HFFc6 (cell line): ENCODE measurements around the gene OPCML. TPM values are rescaled to one million over a fixed set of nuclear protein-coding genes. Genes with fewer than 3 reads are reported as not detected.

Experiments
- DNase-seq: peaks from one replicate; pipeline ENCODE4 v3.0.0-alpha.2; 2018
- H3K27ac Mint-ChIP-seq: 2 replicates; pipeline ENCODE4 v1.8.0; 2020; ENCODE audit warnings: mild to moderate bottlenecking, mixed read lengths
- H3K27me3 Mint-ChIP-seq: 2 replicates; pipeline ENCODE4 v1.8.0; 2021; ENCODE audit warnings: mild to moderate bottlenecking, moderate library complexity, mixed read lengths; ENCODE audit not compliant: insufficient read depth
- H3K36me3 Mint-ChIP-seq: 2 replicates; pipeline ENCODE4 v1.8.0; 2021; ENCODE audit warnings: low read depth, mixed read lengths
- H3K4me1 Mint-ChIP-seq: 2 replicates; pipeline ENCODE4 v1.8.0; 2020; ENCODE audit warnings: low read depth, mixed read lengths
- H3K4me3 Mint-ChIP-seq: 2 replicates; pipeline ENCODE4 v1.8.0; 2020; ENCODE audit warnings: mild to moderate bottlenecking, moderate library complexity, mixed read lengths
- H3K9me3 Mint-ChIP-seq: 2 replicates; pipeline ENCODE4 v1.8.0; 2020; ENCODE audit warnings: mild to moderate bottlenecking, mixed read lengths
- CTCF ChIP-seq: fragments of 200-600 bp; sonication (generic); IDR thresholded peaks from 2 replicates; pipeline ENCODE4 v1.5.0; 2021; ENCODE audit warnings: antibody characterized with exemption, mild to moderate bottlenecking
- total RNA-seq, 6 experiments: library from RNA; stranded (reverse); fragmentation: NEBNext Ultra II Directional; extraction: Animal tissue kit (Norgen Biotek cat#: 25700); gene quantifications; 2 replicates in 1 of 6; 3 replicates in 5 of 6; pipeline ENCODE4 v1.2.3, GENCODE V29; 2021

The OPCML gene
- total RNA-seq, 6 experiments from 2014 or later: 0.11 to 1.7 (median 0.33) TPM

GRCh38 chr11:132540581-132540980, 991.7 kb downstream of the OPCML start:
- no peaks in the 10 kb centered on the region for H3K4me1 Mint-ChIP-seq
- no peaks in the 10 kb centered on the region for H3K27me3 Mint-ChIP-seq
- H3K36me3 Mint-ChIP-seq: no peaks in the 10 kb centered on the region
- no peak for DNase-seq
- H3K9me3 Mint-ChIP-seq: no peaks in the 10 kb centered on the region
- no peak overlapping the region for H3K27ac Mint-ChIP-seq
- TF ChIP-seq CTCF: no peak
- no peak overlapping the region for H3K4me3 Mint-ChIP-seq

DNA sequence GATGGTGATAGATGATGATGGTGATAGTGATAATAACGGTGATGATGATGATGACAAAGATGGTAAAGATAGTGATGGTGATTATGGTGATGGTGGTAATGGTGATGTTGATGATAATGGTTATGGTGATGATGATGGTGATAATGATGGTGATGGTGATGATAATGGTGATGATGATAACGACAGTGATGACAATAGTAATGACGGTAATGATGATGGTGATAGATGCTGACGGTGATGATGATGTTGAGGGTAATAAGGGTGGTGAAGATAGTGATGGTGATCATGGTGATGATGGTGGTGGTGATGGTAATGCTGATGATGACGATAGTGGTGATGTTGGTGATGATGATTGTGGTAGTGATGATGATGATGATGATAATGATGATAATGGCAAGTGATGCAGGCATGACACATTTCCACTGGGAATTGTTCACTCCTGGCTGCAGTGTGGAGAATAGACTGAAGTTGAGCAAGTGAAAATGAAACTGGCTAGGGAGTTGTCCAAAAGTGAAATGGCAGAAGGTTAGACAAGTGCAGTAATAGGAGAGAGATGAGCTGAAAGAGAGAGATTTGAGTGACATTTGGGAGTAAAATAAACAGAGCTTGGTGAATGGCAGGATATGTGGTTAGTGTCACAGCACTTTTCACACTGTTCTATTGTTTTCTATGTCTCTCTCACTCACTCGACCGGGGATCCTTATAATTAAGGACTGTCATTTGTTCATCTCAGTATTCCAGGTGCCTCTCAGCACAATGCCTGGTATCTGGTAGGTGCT, 992.5 kb downstream of the OPCML start:
- no peak for DNase-seq
- H3K4me3 Mint-ChIP-seq: no peak overlapping the region
- H3K27me3 Mint-ChIP-seq: no peaks in the 10 kb centered on the region
- no peak overlapping the region for H3K27ac Mint-ChIP-seq
- no peaks in the 10 kb centered on the region for H3K9me3 Mint-ChIP-seq
- H3K4me1 Mint-ChIP-seq: no peaks in the 10 kb centered on the region
- no peak for TF ChIP-seq CTCF
- no peaks in the 10 kb centered on the region for H3K36me3 Mint-ChIP-seq

DNA sequence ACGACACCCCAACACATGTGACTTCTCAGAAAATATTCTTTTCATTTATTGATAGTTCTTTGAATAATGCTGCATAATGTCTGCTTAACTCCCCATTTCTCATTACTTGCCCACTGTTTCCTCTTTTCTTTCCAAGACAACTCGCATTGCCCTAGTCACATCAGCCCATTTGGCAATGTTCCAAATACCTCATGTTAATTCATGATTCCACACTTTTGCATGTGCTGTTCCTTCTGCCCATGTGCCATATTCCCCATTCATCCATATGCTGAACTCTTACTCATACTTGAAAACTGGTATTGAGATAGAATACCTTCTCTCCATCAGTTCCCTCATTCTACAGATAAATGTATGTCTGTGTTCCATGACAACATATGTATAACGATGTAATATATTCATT, 993.7 kb downstream of the OPCML start:
- H3K36me3 Mint-ChIP-seq: no peaks in the 10 kb centered on the region
- H3K4me3 Mint-ChIP-seq: no peak overlapping the region
- no peak overlapping the region for H3K27ac Mint-ChIP-seq
- H3K9me3 Mint-ChIP-seq: no peaks in the 10 kb centered on the region
- H3K4me1 Mint-ChIP-seq: no peaks in the 10 kb centered on the region
- no peaks in the 10 kb centered on the region for H3K27me3 Mint-ChIP-seq
- TF ChIP-seq CTCF: no peak
- no peak for DNase-seq

DNA sequence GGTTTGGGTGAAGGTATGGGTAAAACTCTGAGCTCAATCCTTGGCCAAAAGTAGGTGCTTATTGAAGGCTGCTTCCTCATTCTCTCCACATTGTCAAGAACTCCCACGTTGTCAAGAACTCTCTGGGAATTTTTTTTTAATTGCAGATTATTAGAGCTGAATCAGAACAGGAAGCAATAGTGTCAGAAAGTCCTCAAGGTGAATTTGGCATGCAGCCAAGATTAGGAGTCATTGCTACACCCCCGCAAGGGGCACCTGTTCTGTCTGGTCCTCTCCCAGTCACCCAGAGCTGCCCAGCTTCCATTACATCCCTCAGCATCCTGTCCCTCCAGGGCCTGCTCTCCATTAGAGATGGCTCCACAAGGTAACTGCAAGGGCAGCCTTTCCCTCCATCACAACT, 996.5 kb downstream of the OPCML start:
- TF ChIP-seq CTCF: no peak
- H3K27ac Mint-ChIP-seq: no peak overlapping the region
- H3K36me3 Mint-ChIP-seq: no peaks in the 10 kb centered on the region

DNA sequence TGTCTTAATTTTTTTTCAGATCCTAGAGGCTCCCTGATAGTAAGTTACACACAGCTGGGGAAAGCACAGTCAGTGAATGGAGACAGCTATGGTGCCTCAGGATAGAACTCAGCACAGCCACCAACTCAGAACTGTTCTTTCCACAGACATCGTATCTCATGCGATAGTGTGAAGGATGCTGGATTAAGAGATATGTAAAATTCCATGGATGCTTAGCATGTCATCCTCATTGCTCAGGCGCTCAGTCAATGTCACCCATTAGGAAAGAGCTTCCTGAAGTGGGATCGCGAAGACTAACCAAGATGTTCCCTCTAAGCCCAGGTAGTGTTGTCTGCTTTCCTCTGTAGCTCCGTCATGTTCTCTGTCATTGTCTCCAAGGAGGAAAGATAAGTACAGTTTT, 1000.4 kb downstream of the OPCML start:
- no peaks in the 10 kb centered on the region; the same call in 1 of the 2 replicates for H3K9me3 Mint-ChIP-seq
- H3K36me3 Mint-ChIP-seq: no peaks in the 10 kb centered on the region
- no peaks in the 10 kb centered on the region; the same call in 1 of the 2 replicates for H3K4me1 Mint-ChIP-seq
- DNase-seq: no peak
- TF ChIP-seq CTCF: no peak
- H3K4me3 Mint-ChIP-seq: no peak overlapping the region
- H3K27me3 Mint-ChIP-seq: peaks cover 2% of the 10 kb centered on the region; the same call in 1 of the 2 replicates
- H3K27ac Mint-ChIP-seq: no peak overlapping the region

More for the DNA sequence above, 996.5 kb downstream of the OPCML start:
- Mint-ChIP-seq H3K4me1 (no peaks in the 10 kb centered on the region; the same call in 1 of the 2 replicates), H3K9me3 (no peaks in the 10 kb centered on the region; the same call in 1 of the 2 replicates), H3K27me3 (peaks cover 2% of the 10 kb centered on the region; the same call in 1 of the 2 replicates), H3K4me3 (no peak overlapping the region)
- no peak for DNase-seq
